C4-2B (cell line): ENCODE results near the gene DAG1.

Source experiments
- ZFX ChIP-seq: fragments of 450-650 bp; IDR thresholded peaks from 2 replicates; pipeline ENCODE4 v1.6.1; 2017
- TF ChIP-seq, protein P1 (sequence below): fragments of 450-650 bp; conservative IDR thresholded peaks from 2 replicates; pipeline ENCODE4 v1.5.1; 2017; ENCODE audit warnings: mild to moderate bottlenecking

DNA sequence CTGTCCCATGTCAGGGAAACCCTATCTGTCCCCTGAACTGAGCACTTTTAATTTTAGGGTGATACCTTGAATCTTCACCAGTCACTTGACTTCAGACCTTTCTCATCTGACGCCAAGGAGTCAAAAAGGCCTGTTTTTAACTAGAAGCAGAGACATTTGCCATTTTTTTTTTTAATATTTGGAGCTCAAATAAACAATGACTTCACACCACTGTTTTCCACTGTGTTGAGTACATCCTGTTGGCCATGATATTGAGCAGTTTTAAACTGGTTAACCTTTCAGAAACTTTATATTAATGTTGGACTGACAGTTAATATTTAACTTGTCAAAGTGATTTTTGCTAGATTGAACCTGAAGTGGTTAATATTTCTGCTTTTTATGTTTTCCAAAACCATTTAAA is 28.2 kb downstream of the DAG1 start:
- TF ChIP-seq, protein P1, sequence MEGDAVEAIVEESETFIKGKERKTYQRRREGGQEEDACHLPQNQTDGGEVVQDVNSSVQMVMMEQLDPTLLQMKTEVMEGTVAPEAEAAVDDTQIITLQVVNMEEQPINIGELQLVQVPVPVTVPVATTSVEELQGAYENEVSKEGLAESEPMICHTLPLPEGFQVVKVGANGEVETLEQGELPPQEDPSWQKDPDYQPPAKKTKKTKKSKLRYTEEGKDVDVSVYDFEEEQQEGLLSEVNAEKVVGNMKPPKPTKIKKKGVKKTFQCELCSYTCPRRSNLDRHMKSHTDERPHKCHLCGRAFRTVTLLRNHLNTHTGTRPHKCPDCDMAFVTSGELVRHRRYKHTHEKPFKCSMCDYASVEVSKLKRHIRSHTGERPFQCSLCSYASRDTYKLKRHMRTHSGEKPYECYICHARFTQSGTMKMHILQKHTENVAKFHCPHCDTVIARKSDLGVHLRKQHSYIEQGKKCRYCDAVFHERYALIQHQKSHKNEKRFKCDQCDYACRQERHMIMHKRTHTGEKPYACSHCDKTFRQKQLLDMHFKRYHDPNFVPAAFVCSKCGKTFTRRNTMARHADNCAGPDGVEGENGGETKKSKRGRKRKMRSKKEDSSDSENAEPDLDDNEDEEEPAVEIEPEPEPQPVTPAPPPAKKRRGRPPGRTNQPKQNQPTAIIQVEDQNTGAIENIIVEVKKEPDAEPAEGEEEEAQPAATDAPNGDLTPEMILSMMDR: no peak
- no peak for TF ChIP-seq ZFX
